HCT116 (cell line): ENCODE measurements around the gene KCND3.

Source experiments
- CTCF ChIP-seq, 3 experiments: fragments of 200-600 bp in 1 of 3; sonication (generic) in 1 of 3; IDR thresholded peaks in 2 of 3; conservative IDR thresholded peaks in 1 of 3; 2 replicates each; pipeline ENCODE4 v1.5.1; 2012 to 2017; ENCODE audit warnings: low read depth in 2 of 3, low read length in 2 of 3, antibody characterized with exemption in 1 of 3, borderline replicate concordance in 1 of 3, control low read depth in 1 of 3, mild to moderate bottlenecking in 1 of 3, mixed read lengths in 1 of 3, mixed run types in 1 of 3, moderate library complexity in 1 of 3; ENCODE audit not compliant: insufficient read depth in 1 of 3
- EGR1 ChIP-seq: IDR thresholded peaks from 2 replicates; pipeline ENCODE4 v1.6.1; 2012; ENCODE audit warnings: low read depth
- ELF1 ChIP-seq: IDR thresholded peaks from 2 replicates; pipeline ENCODE4 v1.6.1; 2012; ENCODE audit warnings: low read depth, borderline replicate concordance
- JUND ChIP-seq: IDR thresholded peaks from 2 replicates; pipeline ENCODE4 v1.6.1; 2012
- POLR2A ChIP-seq: IDR thresholded peaks from 2 replicates; pipeline ENCODE4 v1.7.0; 2011; ENCODE audit warnings: borderline replicate concordance; ENCODE audit not compliant: insufficient read depth, insufficient read length; ENCODE audit errors: extremely low read depth
- RAD21 ChIP-seq: IDR thresholded peaks from 2 replicates; pipeline ENCODE4 v1.6.1; 2012; ENCODE audit warnings: low read depth, mild to moderate bottlenecking
- SP1 ChIP-seq: IDR thresholded peaks from 2 replicates; pipeline ENCODE4 v1.6.1; 2012; ENCODE audit warnings: low read depth
- ZFX ChIP-seq: fragments of 450-650 bp; IDR thresholded peaks from 2 replicates; pipeline ENCODE4 v1.6.1; 2017

- TF ChIP-seq CTCF (IDR thresholded peaks at IDR 0.05 in 2 of 3, conservative IDR thresholded peaks at IDR 0.05 in 1 of 3; ENCODE audit: borderline replicate concordance in 1 of 3, insufficient read depth in 1 of 3, low read depth in 2 of 3, low read length in 2 of 3) (no peak), JUND (no peak), SP1 (no peak), POLR2A (no peak), ELF1 (no peak), EGR1 (no peak), RAD21 (no peak), ZFX (no peak)
Measured at GRCh38 chr1:111729946-111730681, 259.4 kb downstream of the KCND3 start.
